HepG2 (cell line): Measurements from ENCODE around the gene IGLON5. TPM values are rescaled to one million over a fixed set of nuclear protein-coding genes. Genes with fewer than 3 reads are reported as not detected.

Experiments used
- CEBPB ChIP-seq: IDR thresholded peaks from 2 replicates; pipeline ENCODE4 v1.6.1; 2011; ENCODE audit warnings: low read depth, low read length, improper control_type of control experiment, borderline replicate concordance
- CHCHD3 ChIP-seq: sonication (generic); formaldehyde crosslinking; IDR thresholded peaks from 2 replicates; pipeline ENCODE4 v1.8.0; 2022; ENCODE audit warnings: mild to moderate bottlenecking, missing genetic modification reagents, moderate library complexity
- LCORL ChIP-seq, 2 experiments: fragments of 450-650 bp in 1 of 2; sonication (generic) in 1 of 2; formaldehyde crosslinking in 1 of 2; IDR thresholded peaks; 2 replicates each; pipeline versions ENCODE4 v1.5.0 to v1.6.1; 2017 to 2020; ENCODE audit warnings: antibody characterized with exemption in 1 of 2, missing genetic modification reagents in 1 of 2
- PPARG ChIP-seq: conservative IDR thresholded peaks from 2 replicates; pipeline ENCODE4 v1.6.1; 2016; ENCODE audit warnings: missing biosample characterization, missing genetic modification reagents
- RFX5 ChIP-seq: IDR thresholded peaks from 2 replicates; pipeline ENCODE4 v1.6.1; 2011; ENCODE audit warnings: low read depth, low read length, improper control_type of control experiment
- TBL1XR1 ChIP-seq: fragments of 150-350 bp; IDR thresholded peaks from 2 replicates; pipeline ENCODE4 v1.6.1; 2014; ENCODE audit warnings: borderline replicate concordance, low read length; ENCODE audit not compliant: partially characterized antibody
- ZEB1 ChIP-seq: IDR thresholded peaks from 2 replicates; pipeline ENCODE4 v1.6.1; 2012; ENCODE audit warnings: mild to moderate bottlenecking, low read depth, inconsistent platforms; ENCODE audit not compliant: insufficient replicate concordance
- ZNF501 ChIP-seq: sonication (generic); formaldehyde crosslinking; IDR thresholded peaks from 2 replicates; pipeline ENCODE4 v1.5.1; 2020; ENCODE audit warnings: mild to moderate bottlenecking, moderate library complexity, missing genetic modification reagents
- polyA plus RNA-seq, 8 experiments: library from polyadenylated mRNA; depleted of rRNA in 3 of 8; stranded (reverse) in 7 of 8; unstranded in 1 of 8; fragments of >200 nt; fragmentation: Illumina TruSeq in 4 of 8; extraction: Trizol in 4 of 8; gene quantifications; 2 replicates each; pipeline versions ENCODE4 v1.2.1 to v1.2.3, GENCODE V29; 2011 to 2016; ENCODE audit warnings: low read depth in 4 of 8, missing spikeins in 1 of 8, mixed read lengths in 1 of 8; ENCODE audit not compliant: insufficient read depth in 1 of 8
- total RNA-seq, 5 experiments: library from RNA; depleted of rRNA; stranded (reverse); fragments of >200 nt; fragmentation: Illumina TruSeq; extraction: Trizol; gene quantifications; 2 replicates each; pipeline ENCODE4 v1.2.3, GENCODE V29; 2016; ENCODE audit warnings: low read depth in 1 of 5
- TF ChIP-seq, protein P1 (sequence below): sonication (generic); formaldehyde crosslinking; IDR thresholded peaks from 2 replicates; pipeline ENCODE4 v1.5.1; 2020; ENCODE audit warnings: mild to moderate bottlenecking, missing genetic modification reagents, borderline replicate concordance
- TF ChIP-seq, protein P2 (sequence below): sonication (generic); formaldehyde crosslinking; IDR thresholded peaks from 2 replicates; pipeline ENCODE4 v1.4.0; 2020; ENCODE audit warnings: missing genetic modification reagents
- TF ChIP-seq, protein P3 (sequence below): sonication (generic); formaldehyde crosslinking; IDR thresholded peaks from 2 replicates; pipeline ENCODE4; 2020; ENCODE audit warnings: missing genetic modification reagents, mild to moderate bottlenecking, borderline replicate concordance
- TF ChIP-seq, protein P4 (sequence below), 2 experiments: sonication (generic) in 1 of 2; formaldehyde crosslinking in 1 of 2; IDR thresholded peaks; 2 replicates each; pipeline versions ENCODE4 v1.5.1 to v1.6.1; 2011 to 2020; ENCODE audit warnings: borderline replicate concordance in 1 of 2, low read depth in 1 of 2, low read length in 1 of 2, mild to moderate bottlenecking in 1 of 2, missing genetic modification reagents in 1 of 2, moderate library complexity in 1 of 2

The IGLON5 gene
- total and polyA plus RNA-seq, 2 of the 13 experiments (the other 11 are each of a cell fraction or from before 2014, with no cell fraction given), result 0.04 to 5.7 TPM

DNA sequence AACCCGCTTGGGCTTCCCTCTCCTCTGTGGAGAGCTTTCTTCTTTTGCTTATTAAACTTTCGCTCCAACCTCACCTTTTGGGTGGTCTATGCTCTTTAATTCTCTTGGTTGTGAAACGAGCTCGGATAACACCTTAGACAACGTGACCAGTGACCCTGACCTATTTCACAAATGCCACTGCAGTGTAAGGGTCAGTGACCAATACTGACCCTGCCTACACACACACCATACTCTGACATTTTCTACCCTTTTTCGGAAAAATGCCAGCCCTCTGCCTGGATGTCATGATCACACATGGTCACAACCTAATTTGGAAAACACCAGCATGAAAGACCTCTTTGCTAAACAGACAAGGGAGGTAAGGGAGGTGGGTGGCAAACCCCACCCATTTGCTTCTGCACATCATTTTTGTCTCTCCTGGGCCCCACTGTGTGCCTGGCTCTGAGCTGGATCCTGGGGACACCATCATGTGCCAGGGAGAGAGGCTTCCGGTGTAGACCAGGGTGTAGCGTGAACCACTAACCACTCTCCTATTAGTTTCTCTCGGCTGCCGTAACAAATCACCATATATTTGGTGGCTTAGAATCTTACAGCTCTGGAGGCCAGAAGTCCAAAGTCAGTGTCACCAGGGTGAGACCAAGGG lies 44.8 kb downstream of the IGLON5 start (continued):
- TF ChIP-seq CEBPB (peak; percentile 86), CHCHD3 (CRISPR knock-in tag) (no peak), TBL1XR1 (peak; percentile 13), ZNF501 (no peak; the same call in 1 of the 2 replicates), LCORL (IDR thresholded peaks at IDR 0.05) (no peak), LCORL (CRISPR knock-in tag; IDR thresholded peaks at IDR 0.05) (peak; percentile 85), ZEB1 (no peak), RFX5 (no peak), PPARG (peak; percentile 91)
- TF ChIP-seq, protein P1, sequence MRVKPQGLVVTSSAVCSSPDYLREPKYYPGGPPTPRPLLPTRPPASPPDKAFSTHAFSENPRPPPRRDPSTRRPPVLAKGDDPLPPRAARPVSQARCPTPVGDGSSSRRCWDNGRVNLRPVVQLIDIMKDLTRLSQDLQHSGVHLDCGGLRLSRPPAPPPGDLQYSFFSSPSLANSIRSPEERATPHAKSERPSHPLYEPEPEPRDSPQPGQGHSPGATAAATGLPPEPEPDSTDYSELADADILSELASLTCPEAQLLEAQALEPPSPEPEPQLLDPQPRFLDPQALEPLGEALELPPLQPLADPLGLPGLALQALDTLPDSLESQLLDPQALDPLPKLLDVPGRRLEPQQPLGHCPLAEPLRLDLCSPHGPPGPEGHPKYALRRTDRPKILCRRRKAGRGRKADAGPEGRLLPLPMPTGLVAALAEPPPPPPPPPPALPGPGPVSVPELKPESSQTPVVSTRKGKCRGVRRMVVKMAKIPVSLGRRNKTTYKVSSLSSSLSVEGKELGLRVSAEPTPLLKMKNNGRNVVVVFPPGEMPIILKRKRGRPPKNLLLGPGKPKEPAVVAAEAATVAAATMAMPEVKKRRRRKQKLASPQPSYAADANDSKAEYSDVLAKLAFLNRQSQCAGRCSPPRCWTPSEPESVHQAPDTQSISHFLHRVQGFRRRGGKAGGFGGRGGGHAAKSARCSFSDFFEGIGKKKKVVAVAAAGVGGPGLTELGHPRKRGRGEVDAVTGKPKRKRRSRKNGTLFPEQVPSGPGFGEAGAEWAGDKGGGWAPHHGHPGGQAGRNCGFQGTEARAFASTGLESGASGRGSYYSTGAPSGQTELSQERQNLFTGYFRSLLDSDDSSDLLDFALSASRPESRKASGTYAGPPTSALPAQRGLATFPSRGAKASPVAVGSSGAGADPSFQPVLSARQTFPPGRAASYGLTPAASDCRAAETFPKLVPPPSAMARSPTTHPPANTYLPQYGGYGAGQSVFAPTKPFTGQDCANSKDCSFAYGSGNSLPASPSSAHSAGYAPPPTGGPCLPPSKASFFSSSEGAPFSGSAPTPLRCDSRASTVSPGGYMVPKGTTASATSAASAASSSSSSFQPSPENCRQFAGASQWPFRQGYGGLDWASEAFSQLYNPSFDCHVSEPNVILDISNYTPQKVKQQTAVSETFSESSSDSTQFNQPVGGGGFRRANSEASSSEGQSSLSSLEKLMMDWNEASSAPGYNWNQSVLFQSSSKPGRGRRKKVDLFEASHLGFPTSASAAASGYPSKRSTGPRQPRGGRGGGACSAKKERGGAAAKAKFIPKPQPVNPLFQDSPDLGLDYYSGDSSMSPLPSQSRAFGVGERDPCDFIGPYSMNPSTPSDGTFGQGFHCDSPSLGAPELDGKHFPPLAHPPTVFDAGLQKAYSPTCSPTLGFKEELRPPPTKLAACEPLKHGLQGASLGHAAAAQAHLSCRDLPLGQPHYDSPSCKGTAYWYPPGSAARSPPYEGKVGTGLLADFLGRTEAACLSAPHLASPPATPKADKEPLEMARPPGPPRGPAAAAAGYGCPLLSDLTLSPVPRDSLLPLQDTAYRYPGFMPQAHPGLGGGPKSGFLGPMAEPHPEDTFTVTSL (CRISPR knock-in tag), result peak; percentile 67; the same call in 1 of the 2 replicates
- TF ChIP-seq, protein P2, sequence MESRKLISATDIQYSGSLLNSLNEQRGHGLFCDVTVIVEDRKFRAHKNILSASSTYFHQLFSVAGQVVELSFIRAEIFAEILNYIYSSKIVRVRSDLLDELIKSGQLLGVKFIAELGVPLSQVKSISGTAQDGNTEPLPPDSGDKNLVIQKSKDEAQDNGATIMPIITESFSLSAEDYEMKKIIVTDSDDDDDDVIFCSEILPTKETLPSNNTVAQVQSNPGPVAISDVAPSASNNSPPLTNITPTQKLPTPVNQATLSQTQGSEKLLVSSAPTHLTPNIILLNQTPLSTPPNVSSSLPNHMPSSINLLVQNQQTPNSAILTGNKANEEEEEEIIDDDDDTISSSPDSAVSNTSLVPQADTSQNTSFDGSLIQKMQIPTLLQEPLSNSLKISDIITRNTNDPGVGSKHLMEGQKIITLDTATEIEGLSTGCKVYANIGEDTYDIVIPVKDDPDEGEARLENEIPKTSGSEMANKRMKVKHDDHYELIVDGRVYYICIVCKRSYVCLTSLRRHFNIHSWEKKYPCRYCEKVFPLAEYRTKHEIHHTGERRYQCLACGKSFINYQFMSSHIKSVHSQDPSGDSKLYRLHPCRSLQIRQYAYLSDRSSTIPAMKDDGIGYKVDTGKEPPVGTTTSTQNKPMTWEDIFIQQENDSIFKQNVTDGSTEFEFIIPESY, result peak; percentile 38
- TF ChIP-seq, protein P3, sequence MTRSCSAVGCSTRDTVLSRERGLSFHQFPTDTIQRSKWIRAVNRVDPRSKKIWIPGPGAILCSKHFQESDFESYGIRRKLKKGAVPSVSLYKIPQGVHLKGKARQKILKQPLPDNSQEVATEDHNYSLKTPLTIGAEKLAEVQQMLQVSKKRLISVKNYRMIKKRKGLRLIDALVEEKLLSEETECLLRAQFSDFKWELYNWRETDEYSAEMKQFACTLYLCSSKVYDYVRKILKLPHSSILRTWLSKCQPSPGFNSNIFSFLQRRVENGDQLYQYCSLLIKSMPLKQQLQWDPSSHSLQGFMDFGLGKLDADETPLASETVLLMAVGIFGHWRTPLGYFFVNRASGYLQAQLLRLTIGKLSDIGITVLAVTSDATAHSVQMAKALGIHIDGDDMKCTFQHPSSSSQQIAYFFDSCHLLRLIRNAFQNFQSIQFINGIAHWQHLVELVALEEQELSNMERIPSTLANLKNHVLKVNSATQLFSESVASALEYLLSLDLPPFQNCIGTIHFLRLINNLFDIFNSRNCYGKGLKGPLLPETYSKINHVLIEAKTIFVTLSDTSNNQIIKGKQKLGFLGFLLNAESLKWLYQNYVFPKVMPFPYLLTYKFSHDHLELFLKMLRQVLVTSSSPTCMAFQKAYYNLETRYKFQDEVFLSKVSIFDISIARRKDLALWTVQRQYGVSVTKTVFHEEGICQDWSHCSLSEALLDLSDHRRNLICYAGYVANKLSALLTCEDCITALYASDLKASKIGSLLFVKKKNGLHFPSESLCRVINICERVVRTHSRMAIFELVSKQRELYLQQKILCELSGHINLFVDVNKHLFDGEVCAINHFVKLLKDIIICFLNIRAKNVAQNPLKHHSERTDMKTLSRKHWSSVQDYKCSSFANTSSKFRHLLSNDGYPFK (CRISPR knock-in tag), result no peak
- TF ChIP-seq, protein P4, sequence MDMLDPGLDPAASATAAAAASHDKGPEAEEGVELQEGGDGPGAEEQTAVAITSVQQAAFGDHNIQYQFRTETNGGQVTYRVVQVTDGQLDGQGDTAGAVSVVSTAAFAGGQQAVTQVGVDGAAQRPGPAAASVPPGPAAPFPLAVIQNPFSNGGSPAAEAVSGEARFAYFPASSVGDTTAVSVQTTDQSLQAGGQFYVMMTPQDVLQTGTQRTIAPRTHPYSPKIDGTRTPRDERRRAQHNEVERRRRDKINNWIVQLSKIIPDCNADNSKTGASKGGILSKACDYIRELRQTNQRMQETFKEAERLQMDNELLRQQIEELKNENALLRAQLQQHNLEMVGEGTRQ (IDR thresholded peaks at IDR 0.05; ENCODE audit: low read depth, low read length), result no peak
- TF ChIP-seq, protein P4 (CRISPR knock-in tag; IDR thresholded peaks at IDR 0.05; ENCODE audit: borderline replicate concordance), result peak; percentile 47; the same call in 1 of the 2 replicates
